WTC11 (cell line): ENCODE data around the gene PLK3. TPM values are rescaled to one million over a fixed set of nuclear protein-coding genes. Genes with fewer than 3 reads are reported as not detected.

Experiments used
- ATAC-seq: fragments of 200-7000 bp; cut with Tn5 transposase; 2 replicates; pipeline ENCODE4 v1.10.0; 2021; ENCODE audit warnings: mild to moderate bottlenecking, moderate library complexity
- CTCF ChIA-PET: fragments of 300-600 bp; sonication (Branson Sonifier 250); formaldehyde crosslinking; loops from one replicate; lab custom pipeline; 2021; ENCODE audit warnings: antibody characterized with exemption; lab: Charles Lee
- POLR2A ChIA-PET: fragments of 350-600 bp; sonication (Branson Sonifier 250); formaldehyde crosslinking; loops from one replicate; lab custom pipeline; 2021; ENCODE audit warnings: antibody characterized with exemption; lab: Charles Lee
- DNase-seq: peaks from one replicate; pipeline ENCODE4 v3.0.0; 2021; ENCODE audit warnings: low spot score
- H3K27ac Mint-ChIP-seq: 2 replicates; pipeline ENCODE4 v1.8.0; 2021; ENCODE audit warnings: mixed read lengths
- H3K27me3 Mint-ChIP-seq: 2 replicates; pipeline ENCODE4 v1.8.0; 2021; ENCODE audit warnings: low read depth, mild to moderate bottlenecking, moderate library complexity, mixed read lengths
- H3K36me3 Mint-ChIP-seq: 2 replicates; pipeline ENCODE4 v1.8.0; 2021; ENCODE audit warnings: mixed read lengths
- H3K4me1 Mint-ChIP-seq: 2 replicates; pipeline ENCODE4 v1.8.0; 2022; ENCODE audit warnings: mixed read lengths
- H3K4me3 Mint-ChIP-seq: 2 replicates; pipeline ENCODE4 v1.8.0; 2021; ENCODE audit warnings: mild to moderate bottlenecking, moderate library complexity, mixed read lengths
- H3K9me3 Mint-ChIP-seq: 2 replicates; pipeline ENCODE4 v1.8.0; 2021; ENCODE audit warnings: mixed read lengths
- ATF1 ChIP-seq: sonication (generic); formaldehyde crosslinking; IDR thresholded peaks from 2 replicates; pipeline ENCODE4 v1.8.1; 2023; ENCODE audit warnings: mild to moderate bottlenecking, moderate library complexity, missing genetic modification reagents
- EMX1 ChIP-seq: fragments of 250-450 bp; sonication (Bioruptor Pico); IDR thresholded peaks from 2 replicates; pipeline ENCODE4 v1.8.0; 2021; ENCODE audit warnings: mild to moderate bottlenecking
- FOXK1 ChIP-seq: sonication (generic); formaldehyde crosslinking; IDR thresholded peaks from 2 replicates; pipeline ENCODE4 v1.8.0; 2022; ENCODE audit warnings: mild to moderate bottlenecking, moderate library complexity, missing genetic modification reagents
- GRHL2 ChIP-seq: fragments of 250-450 bp; sonication (Bioruptor Pico); IDR thresholded peaks from 2 replicates; pipeline ENCODE4 v1.8.0; 2022; ENCODE audit warnings: mild to moderate bottlenecking, moderate library complexity; ENCODE audit not compliant: insufficient replicate concordance, severe bottlenecking
- MLX ChIP-seq: sonication (generic); formaldehyde crosslinking; IDR thresholded peaks from 2 replicates; pipeline ENCODE4 v1.8.1; 2023; ENCODE audit warnings: mild to moderate bottlenecking, missing genetic modification reagents, moderate library complexity
- OVOL2 ChIP-seq: fragments of 250-450 bp; sonication (Bioruptor Pico); IDR thresholded peaks from 2 replicates; pipeline ENCODE4 v1.9.0; 2021; ENCODE audit warnings: mild to moderate bottlenecking, borderline replicate concordance
- PRRX2 ChIP-seq: fragments of 250-450 bp; sonication (Bioruptor Pico); IDR thresholded peaks from 2 replicates; pipeline ENCODE4 v1.8.0; 2021; ENCODE audit warnings: mild to moderate bottlenecking
- RORB ChIP-seq: fragments of 250-450 bp; sonication (Bioruptor Pico); IDR thresholded peaks from 2 replicates; pipeline ENCODE4 v1.9.0; 2021; ENCODE audit warnings: mild to moderate bottlenecking
- SOX15 ChIP-seq: fragments of 250-450 bp; sonication (Bioruptor Pico); IDR thresholded peaks from 2 replicates; pipeline ENCODE4 v1.9.0; 2021; ENCODE audit warnings: mild to moderate bottlenecking
- TCF7 ChIP-seq: sonication (generic); formaldehyde crosslinking; IDR thresholded peaks from 2 replicates; pipeline ENCODE4 v1.8.0; 2022; ENCODE audit warnings: mild to moderate bottlenecking, low read depth, missing genetic modification reagents, moderate library complexity
- ZNF281 ChIP-seq: sonication (generic); formaldehyde crosslinking; IDR thresholded peaks from 2 replicates; pipeline ENCODE4 v1.8.0; 2023; ENCODE audit warnings: mild to moderate bottlenecking, missing genetic modification reagents
- ZNF396 ChIP-seq: fragments of 250-450 bp; sonication (Bioruptor Pico); IDR thresholded peaks from 2 replicates; pipeline ENCODE4 v1.8.0; 2021; ENCODE audit warnings: mild to moderate bottlenecking, moderate library complexity, borderline replicate concordance
- ZNF532 ChIP-seq: fragments of 250-450 bp; sonication (Bioruptor Pico); IDR thresholded peaks from 2 replicates; pipeline ENCODE4 v1.9.0; 2021; ENCODE audit warnings: mild to moderate bottlenecking, borderline replicate concordance
- ZSCAN18 ChIP-seq: fragments of 250-450 bp; sonication (Bioruptor Pico); IDR thresholded peaks from 2 replicates; pipeline ENCODE4 v2.1.2; 2022; ENCODE audit warnings: mild to moderate bottlenecking, moderate library complexity
- total RNA-seq: library from RNA; stranded (reverse); gene quantifications from 3 replicates; pipeline ENCODE4 v1.2.3, GENCODE V29; 2021
- TF ChIP-seq, protein P1 (sequence below): sonication (generic); formaldehyde crosslinking; IDR thresholded peaks from 2 replicates; pipeline ENCODE4 v1.8.0; 2022; ENCODE audit warnings: mild to moderate bottlenecking, missing genetic modification reagents
- TF ChIP-seq, protein P2 (sequence below): sonication (generic); formaldehyde crosslinking; IDR thresholded peaks from 2 replicates; pipeline ENCODE4 v1.8.1; 2023; ENCODE audit warnings: mild to moderate bottlenecking, missing genetic modification reagents, moderate library complexity

Gene PLK3
- total RNA-seq, 1 experiment from 2014 or later = 16.4 TPM

GRCh38 chr1:44829506-44830384, 29.6 kb downstream of the PLK3 start (continued):
- TF ChIP-seq ZNF532 (CRISPR knock-in tag) (no peak), ZSCAN18 (no peak), ZNF281 (CRISPR knock-in tag) (no peak), TCF7 (CRISPR knock-in tag) (no peak)

DNA sequence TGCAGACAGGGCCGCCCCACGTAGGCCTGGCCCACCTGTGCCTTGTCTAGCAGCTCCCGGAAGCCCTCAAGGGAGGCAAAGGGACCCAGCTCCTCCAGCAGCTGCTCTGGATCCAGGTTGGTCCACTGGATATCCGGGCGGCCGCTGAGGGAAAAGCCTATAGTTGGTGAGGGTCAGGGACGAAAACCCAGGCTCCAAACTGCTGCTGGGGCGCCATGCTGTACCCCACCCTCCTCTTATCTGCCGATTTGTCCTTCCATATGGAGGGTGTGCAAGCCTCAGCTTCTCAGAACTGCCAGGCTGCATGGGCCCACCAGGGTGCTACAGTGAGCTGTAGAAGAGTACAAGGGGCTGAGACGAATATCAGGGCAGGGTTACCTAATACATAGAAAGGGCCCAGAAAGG, 30.7 kb downstream of the PLK3 start:
- DNase-seq = no peak
- ATAC-seq = no peak
- ChIA-PET POLR2A (interaction anchor here (0.8 to 1.3 kb wide), 2 partner anchors 31 to 109 kb away, joined by 3 to 4 read pairs; partner anchors contain the start of gene PLK3), CTCF (interaction anchor here (0.7 to 4.1 kb wide), 6 partner anchors 9 to 180 kb away, joined by 3 to 17 read pairs (median 9); partner anchors contain the start of genes HECTD3, PTCH2 and UROD)
- Mint-ChIP-seq H3K27ac (no peak overlapping the region), H3K4me1 (peaks cover 13% of the 10 kb centered on the region), H3K4me3 (no peak overlapping the region), H3K9me3 (no peaks in the 10 kb centered on the region), H3K27me3 (no peaks in the 10 kb centered on the region), H3K36me3 (no peaks in the 10 kb centered on the region)
- TF ChIP-seq, protein P1, sequence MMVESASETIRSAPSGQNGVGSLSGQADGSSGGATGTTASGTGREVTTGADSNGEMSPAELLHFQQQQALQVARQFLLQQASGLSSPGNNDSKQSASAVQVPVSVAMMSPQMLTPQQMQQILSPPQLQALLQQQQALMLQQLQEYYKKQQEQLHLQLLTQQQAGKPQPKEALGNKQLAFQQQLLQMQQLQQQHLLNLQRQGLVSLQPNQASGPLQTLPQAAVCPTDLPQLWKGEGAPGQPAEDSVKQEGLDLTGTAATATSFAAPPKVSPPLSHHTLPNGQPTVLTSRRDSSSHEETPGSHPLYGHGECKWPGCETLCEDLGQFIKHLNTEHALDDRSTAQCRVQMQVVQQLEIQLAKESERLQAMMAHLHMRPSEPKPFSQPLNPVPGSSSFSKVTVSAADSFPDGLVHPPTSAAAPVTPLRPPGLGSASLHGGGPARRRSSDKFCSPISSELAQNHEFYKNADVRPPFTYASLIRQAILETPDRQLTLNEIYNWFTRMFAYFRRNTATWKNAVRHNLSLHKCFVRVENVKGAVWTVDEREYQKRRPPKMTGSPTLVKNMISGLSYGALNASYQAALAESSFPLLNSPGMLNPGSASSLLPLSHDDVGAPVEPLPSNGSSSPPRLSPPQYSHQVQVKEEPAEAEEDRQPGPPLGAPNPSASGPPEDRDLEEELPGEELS (CRISPR knock-in tag) = no peak
- TF ChIP-seq EMX1 (CRISPR knock-in tag) (no peak), OVOL2 (CRISPR knock-in tag) (no peak), FOXK1 (CRISPR knock-in tag) (no peak), RORB (no peak), ATF1 (CRISPR knock-in tag) (no peak), MLX (CRISPR knock-in tag) (no peak), ZNF281 (CRISPR knock-in tag) (no peak), PRRX2 (CRISPR knock-in tag) (no peak), SOX15 (CRISPR knock-in tag) (no peak), ZNF396 (CRISPR knock-in tag) (no peak), GRHL2 (CRISPR knock-in tag) (no peak)
- TF ChIP-seq, protein P2, sequence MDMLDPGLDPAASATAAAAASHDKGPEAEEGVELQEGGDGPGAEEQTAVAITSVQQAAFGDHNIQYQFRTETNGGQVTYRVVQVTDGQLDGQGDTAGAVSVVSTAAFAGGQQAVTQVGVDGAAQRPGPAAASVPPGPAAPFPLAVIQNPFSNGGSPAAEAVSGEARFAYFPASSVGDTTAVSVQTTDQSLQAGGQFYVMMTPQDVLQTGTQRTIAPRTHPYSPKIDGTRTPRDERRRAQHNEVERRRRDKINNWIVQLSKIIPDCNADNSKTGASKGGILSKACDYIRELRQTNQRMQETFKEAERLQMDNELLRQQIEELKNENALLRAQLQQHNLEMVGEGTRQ (CRISPR knock-in tag) = no peak
